ENCODE measurements around the gene RHOT2. TPM values are rescaled to one million over a fixed set of nuclear protein-coding genes. Genes with fewer than 3 reads are reported as not detected.

Gene RHOT2
- total and polyA plus RNA-seq, 2 experiments from 2014 or later: 129 to 163 TPM

DNA sequence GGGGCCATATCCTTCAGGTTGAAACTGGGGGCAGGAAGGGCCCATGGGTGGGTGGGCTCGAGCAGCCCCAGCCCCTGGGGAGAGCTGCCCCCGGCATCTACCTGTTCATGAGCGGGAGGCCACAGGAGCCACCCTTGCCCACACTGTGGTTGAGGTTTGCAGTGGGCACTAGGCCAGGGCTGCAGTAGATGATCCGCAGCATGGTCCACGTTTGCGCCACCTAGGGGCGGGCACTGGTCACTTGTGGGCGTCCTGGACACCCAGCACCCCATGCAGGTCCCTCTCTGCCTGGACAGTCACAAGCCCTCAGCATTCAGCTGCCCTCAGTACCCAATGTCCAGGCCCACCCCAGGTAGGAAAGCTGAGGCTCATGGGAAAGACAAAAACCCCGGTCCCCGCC is 18.0 kb downstream of the RHOT2 start (continued):
- TF ChIP-seq CTCF (conservative IDR thresholded peaks at IDR 0.05; ENCODE audit: low read depth in 2 of 2): peak; percentile 51 to 76

- Histone ChIP-seq H3K27ac (ENCODE audit: low read depth) (no peak overlapping the region), H3K9me2 (ENCODE audit: insufficient read depth) (no peaks in the 10 kb centered on the region), H3K36me3 (ENCODE audit: insufficient read depth) (no peaks in the 10 kb centered on the region; the same call in 1 of the 2 replicates), H3K4me1 (ENCODE audit: insufficient read depth) (peaks cover 5% of the 10 kb centered on the region; the same call in 1 of the 2 replicates), H4K20me1 (replicated peaks; ENCODE audit: insufficient read depth) (peaks cover 8% of the 10 kb centered on the region; the same call in 1 of the 2 replicates), H3F3A (replicated peaks; ENCODE audit: low read depth) (peaks cover 16% of the 10 kb centered on the region), H3K4me2 (no peak overlapping the region), H3K27me3 (ENCODE audit: insufficient read depth) (peaks cover 10% of the 10 kb centered on the region), H2AFZ (no peak overlapping the region), H3K79me2 (replicated peaks; ENCODE audit: insufficient read depth) (no peaks in the 10 kb centered on the region; the same call in 1 of the 2 replicates), H3K4me3 (no peak overlapping the region)
- H3K9me3 Mint-ChIP-seq: no peaks in the 10 kb centered on the region; the same call in 1 of the 3 replicates
- peaks cover 8% of the 10 kb centered on the region for H3K4me1 Mint-ChIP-seq
- ATAC-seq: no peak
- H3K4me3 Mint-ChIP-seq: no peak overlapping the region
- DNase-seq (ENCODE audit: low spot score): no peak
- H3K36me3 Mint-ChIP-seq (ENCODE audit: low read depth): peaks cover 26% of the 10 kb centered on the region
- H3K27me3 Mint-ChIP-seq (ENCODE audit: insufficient read depth, low read depth, poor library complexity): peaks cover 21% of the 10 kb centered on the region
- H3K27ac Mint-ChIP-seq: no peak overlapping the region
- TF ChIP-seq CREB1 (CRISPR knock-in tag; IDR thresholded peaks at IDR 0.05; ENCODE audit: low read depth) (no peak), REST (IDR thresholded peaks at IDR 0.05; ENCODE audit: unreplicated experiment) (no peak), JUNB (IDR thresholded peaks at IDR 0.05; ENCODE audit: unreplicated experiment) (no peak), CTCF (conservative IDR thresholded peaks at IDR 0.05; ENCODE audit: low read depth in 2 of 2) (no peak), ZNF462 (CRISPR knock-in tag; IDR thresholded peaks at IDR 0.05) (no peak), POLR2AphosphoS5 (IDR thresholded peaks at IDR 0.05; ENCODE audit: low read depth) (no peak), NANOG (IDR thresholded peaks at IDR 0.05; ENCODE audit: borderline replicate concordance) (no peak), EZH2phosphoT487 (IDR thresholded peaks at IDR 0.05; ENCODE audit: unreplicated experiment) (no peak), ZNF114 (CRISPR knock-in tag; IDR thresholded peaks at IDR 0.05) (no peak), STAT1 (IDR thresholded peaks at IDR 0.05; ENCODE audit: unreplicated experiment) (no peak)
Measured at GRCh38 chr16:686459-687260, 18.7 kb downstream of the RHOT2 start.
